Adipocyte (in vitro differentiated cells): ENCODE data around the gene RFC3.

Experiments
- DNase-seq: peaks from one replicate; pipeline ENCODE4 v3.0.0-alpha.2; 2015; ENCODE audit warnings: low read depth
- H3K27me3 ChIP-seq: replicated peaks from 2 replicates; pipeline ENCODE4 v1.7.0; 2013; ENCODE audit warnings: mild to moderate bottlenecking, low read length, moderate library complexity; ENCODE audit not compliant: control insufficient read depth, insufficient read depth
- H3K36me3 ChIP-seq: 2 replicates; pipeline ENCODE4 v1.7.0; 2013; ENCODE audit warnings: low read length, mild to moderate bottlenecking, moderate library complexity; ENCODE audit not compliant: control insufficient read depth, insufficient read depth, severe bottlenecking
- H3K4me1 ChIP-seq: 2 replicates; pipeline ENCODE4 v1.7.0; 2013; ENCODE audit warnings: mild to moderate bottlenecking, low read length, moderate library complexity; ENCODE audit not compliant: control insufficient read depth, insufficient read depth
- H3K4me3 ChIP-seq: 2 replicates; pipeline ENCODE4 v1.7.0; 2013; ENCODE audit warnings: mild to moderate bottlenecking, low read length, moderate library complexity
- H3K9ac ChIP-seq: 2 replicates; pipeline ENCODE4 v1.7.0; 2013; ENCODE audit warnings: mild to moderate bottlenecking, low read length, moderate library complexity
- H3K9me3 ChIP-seq: 2 replicates; pipeline ENCODE4 v1.7.0; 2013; ENCODE audit warnings: mild to moderate bottlenecking, low read length, moderate library complexity; ENCODE audit not compliant: control insufficient read depth

Gene RFC3

DNA sequence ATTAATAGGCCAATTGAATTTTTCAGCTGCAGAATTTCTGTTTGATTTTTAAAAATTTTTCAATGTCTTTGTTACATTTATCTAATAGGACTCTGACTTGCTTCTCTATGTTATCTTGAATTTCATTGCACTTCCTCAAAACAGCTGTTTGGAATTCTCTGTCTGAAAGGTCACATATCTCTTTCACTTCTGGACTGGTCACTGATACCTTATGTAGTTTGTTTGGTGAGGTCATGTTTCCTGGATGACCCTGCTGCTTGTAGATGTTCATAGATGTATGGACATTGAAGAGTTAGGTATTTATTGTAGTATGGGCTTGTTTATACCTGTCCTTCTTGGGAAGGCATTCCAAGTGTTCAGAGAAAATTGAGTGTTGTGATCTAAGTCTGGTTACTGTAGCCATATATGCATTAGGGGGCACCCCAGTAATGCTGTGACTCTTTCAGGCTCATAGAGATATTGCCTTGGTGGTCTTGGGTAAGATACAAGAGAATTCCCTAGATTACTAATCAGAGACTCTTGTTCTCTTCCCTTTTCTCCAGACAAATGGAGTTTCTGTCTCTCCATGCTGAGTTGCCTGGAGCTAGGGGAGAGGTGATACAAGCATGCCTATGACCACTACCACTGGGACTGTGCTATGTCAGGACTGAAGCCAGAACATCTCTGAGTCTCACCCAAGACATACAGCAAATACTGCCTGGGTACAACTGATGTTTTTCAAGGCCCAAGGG is 27.8 kb downstream of the RFC3 start:
- no peak overlapping the region for H3K9ac ChIP-seq
- DNase-seq: no peak
- no peaks in the 10 kb centered on the region for H3K9me3 ChIP-seq
- no peaks in the 10 kb centered on the region for H3K4me1 ChIP-seq
- no peak overlapping the region for H3K4me3 ChIP-seq
- H3K36me3 ChIP-seq: no peaks in the 10 kb centered on the region
- H3K27me3 ChIP-seq: no peaks in the 10 kb centered on the region

DNA sequence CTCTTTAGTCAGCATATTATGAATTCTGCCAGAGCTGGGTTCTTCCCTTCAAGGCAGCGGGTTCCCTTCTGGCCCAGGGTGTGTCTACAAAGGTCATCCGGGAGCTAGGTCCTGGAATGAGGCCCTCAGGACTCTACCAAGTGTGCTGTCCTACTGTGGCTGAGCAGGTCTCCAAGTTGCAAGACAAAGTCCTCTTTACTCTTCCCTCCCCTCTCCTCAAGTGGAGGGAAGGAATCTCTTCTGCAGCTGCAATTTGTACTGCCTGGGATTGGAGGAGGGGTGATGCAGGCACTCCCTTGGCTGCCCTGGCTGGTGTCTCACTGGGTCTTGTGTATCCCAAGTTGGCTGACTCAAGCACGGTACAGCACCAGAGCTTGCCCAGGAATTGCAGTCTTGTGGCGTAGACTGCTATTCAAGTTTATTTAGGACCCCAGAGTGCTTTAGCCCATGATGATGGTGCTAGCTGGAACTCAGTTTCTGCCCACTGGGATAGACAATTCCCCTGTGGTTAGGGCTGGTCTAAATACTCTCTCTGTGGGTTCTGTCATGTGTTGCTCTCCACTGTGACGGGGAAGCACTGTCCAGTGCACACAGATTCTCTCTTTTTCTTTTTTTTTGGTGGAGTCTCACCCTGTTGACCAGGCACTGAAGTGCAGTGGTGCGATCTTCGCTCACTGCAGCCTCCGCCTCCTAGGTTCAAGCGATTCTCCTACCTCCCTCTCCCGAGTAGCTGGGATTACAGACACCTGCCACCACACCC is 28.5 kb downstream of the RFC3 start:
- Histone ChIP-seq H3K9ac (no peak overlapping the region), H3K9me3 (no peaks in the 10 kb centered on the region), H3K4me3 (no peak overlapping the region), H3K27me3 (no peaks in the 10 kb centered on the region), H3K36me3 (no peaks in the 10 kb centered on the region), H3K4me1 (no peaks in the 10 kb centered on the region)
- DNase-seq: no peak

DNA sequence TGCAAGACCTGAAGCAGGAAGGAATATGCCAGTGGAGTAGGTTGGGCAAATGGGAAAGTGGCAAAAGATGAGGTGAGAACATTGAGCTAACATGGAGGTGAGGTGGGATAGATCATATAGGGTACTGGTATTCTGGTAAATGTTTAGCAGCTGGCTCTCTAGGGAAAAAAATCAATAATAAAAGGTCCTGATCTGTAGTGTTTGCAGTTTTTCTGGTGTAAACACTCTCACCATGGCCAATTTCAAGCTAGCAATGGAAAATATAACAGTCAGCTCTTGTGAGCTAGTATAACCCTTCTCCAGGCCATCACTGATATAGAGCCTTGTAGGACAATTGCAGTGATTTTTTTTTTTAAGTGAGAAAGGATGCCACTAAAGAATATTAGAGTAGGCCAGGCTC is 31.3 kb downstream of the RFC3 start:
- Histone ChIP-seq H3K4me1 (no peaks in the 10 kb centered on the region), H3K4me3 (no peak overlapping the region), H3K27me3 (no peaks in the 10 kb centered on the region), H3K9me3 (no peaks in the 10 kb centered on the region), H3K36me3 (no peaks in the 10 kb centered on the region), H3K9ac (no peak overlapping the region)
- no peak for DNase-seq

DNA sequence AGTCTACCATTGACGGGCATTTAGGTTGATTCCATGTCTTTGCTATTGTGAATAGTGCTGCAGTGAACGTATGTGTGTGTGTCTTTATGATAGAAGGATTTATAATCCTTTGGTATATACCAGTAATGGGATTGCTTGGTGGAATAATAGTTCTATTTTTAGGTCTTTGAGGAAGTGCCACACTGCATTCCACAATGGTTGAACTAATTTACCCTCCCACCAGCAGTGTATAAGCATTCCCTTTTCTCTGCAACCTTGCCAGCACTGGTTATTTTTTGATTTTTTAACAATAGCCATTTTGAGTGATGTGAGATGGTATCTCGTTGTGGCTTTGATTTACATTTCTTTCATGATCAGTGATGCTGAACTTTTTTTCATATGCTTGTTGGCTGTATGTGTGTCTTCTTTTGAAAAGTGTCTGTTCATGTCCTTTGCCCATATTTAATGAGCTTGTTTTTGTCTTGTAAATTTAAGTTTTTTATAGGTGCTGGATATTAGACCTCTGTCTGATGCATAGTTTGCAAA is 37.5 kb downstream of the RFC3 start:
- Histone ChIP-seq H3K4me1 (no peaks in the 10 kb centered on the region), H3K36me3 (no peaks in the 10 kb centered on the region), H3K4me3 (no peak overlapping the region), H3K9ac (no peak overlapping the region), H3K9me3 (no peaks in the 10 kb centered on the region), H3K27me3 (no peaks in the 10 kb centered on the region)
- DNase-seq: no peak

DNA sequence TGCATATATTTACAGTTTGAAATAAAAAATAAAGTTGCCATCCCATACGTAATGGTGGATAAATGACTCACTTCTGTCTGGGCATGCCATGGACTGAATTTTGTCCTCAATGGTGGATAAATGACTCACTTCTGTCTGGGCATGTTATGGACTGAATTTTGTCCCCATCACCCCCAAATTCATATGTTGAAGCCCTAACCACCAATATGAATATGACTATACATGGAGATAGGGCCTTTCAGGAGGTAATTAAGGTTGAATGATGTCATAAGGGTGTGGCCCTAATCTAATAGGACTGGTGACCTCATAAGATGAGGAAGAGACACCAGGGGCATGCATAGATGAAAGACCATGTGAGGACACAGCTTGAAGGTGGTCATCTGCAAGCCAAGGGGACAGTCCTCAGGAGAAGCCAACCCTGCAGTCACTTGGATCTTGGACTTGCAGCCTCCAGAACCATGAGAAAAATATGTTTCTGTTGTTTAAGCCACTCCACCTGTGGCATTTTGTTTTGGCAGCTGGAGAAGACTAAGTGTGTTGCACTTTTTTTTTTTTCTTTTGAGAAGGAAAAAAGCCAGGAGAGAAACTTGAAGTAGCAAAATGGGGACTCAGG is 41.8 kb downstream of the RFC3 start:
- Histone ChIP-seq H3K4me1 (no peaks in the 10 kb centered on the region), H3K4me3 (no peak overlapping the region), H3K9me3 (no peaks in the 10 kb centered on the region)

DNA sequence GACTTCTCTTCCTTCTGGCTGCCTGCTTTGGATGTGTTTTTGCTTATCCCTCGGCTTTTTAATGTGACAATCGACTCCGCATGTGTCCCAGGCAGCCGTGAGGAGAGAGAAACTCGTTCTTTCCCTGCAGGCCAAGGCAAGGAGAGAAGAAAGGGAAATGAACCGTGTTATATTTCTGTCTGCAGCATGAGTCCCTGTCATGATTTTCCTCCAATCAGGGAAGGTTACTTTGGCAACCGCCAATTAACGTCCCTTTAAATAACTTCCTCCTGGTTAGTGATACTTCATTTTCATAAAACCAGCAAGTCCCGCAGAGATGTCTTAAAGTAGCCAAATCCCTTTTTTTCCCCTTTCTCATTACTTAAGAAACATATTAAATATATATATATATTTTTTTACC is 42.6 kb downstream of the RFC3 start:
- no peaks in the 10 kb centered on the region for H3K36me3 ChIP-seq
- no peaks in the 10 kb centered on the region for H3K9me3 ChIP-seq
- DNase-seq: no peak
- no peak overlapping the region for H3K4me3 ChIP-seq
- H3K27me3 ChIP-seq: no peaks in the 10 kb centered on the region
- H3K4me1 ChIP-seq: no peaks in the 10 kb centered on the region
- H3K9ac ChIP-seq: no peak overlapping the region

More for the DNA sequence above, 41.8 kb downstream of the RFC3 start:
- Histone ChIP-seq H3K27me3 (no peaks in the 10 kb centered on the region), H3K36me3 (no peaks in the 10 kb centered on the region), H3K9ac (no peak overlapping the region)
- DNase-seq: no peak

DNA sequence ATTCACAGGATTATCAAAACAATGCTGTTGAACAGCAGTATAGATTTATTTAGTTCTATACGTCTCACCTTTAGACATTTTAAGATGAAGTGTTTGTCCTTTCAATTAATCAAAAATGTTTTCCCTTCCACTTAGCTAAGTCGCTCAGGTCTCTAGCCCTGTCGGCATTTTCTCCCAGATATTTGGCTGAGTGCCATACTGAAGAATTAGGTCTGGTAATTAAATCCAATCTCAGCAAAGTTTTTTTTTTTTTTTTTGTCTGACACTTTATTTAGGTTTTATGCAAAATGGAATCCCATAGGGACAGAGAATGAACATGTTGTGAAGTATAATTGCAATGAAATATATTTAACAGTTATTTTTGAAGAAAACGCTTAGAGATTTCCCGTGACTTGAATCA is 44.1 kb downstream of the RFC3 start:
- H3K4me3 ChIP-seq: no peak overlapping the region
- DNase-seq: no peak

DNA sequence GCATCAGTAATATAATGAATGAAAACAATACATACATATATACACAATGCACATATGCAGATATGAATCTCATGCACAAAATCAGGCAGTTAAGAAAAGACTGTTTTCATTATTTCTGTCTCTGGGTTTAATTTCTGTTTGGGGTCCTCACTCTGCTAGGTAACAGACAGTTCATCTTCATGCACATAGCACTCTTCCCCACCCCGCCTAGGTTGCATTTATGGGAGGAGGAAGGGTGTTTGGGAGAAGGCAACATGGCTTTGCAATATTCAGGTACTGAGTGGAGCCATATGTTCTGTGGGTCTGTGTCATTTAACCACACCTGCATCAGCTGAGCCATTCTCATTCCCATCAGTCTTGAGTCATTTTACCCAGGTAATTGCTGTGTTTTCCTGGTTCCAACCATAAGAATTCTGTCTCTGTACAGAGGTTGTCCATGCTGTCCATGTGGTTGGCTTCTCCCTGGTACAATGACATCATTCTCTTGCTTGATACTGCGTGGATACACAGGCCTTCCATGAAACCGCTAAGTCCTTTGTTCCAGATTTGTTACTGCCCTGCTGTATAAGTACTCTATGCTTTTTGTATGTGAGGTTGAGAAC is 45.3 kb downstream of the RFC3 start:
- no peaks in the 10 kb centered on the region for H3K9me3 ChIP-seq
- DNase-seq: no peak
- H3K4me1 ChIP-seq: no peaks in the 10 kb centered on the region
- no peaks in the 10 kb centered on the region for H3K36me3 ChIP-seq
- no peak overlapping the region for H3K9ac ChIP-seq
- H3K27me3 ChIP-seq: no peaks in the 10 kb centered on the region
- H3K4me3 ChIP-seq: no peak overlapping the region

More for the DNA sequence above, 44.1 kb downstream of the RFC3 start:
- Histone ChIP-seq H3K4me1 (no peaks in the 10 kb centered on the region), H3K27me3 (no peaks in the 10 kb centered on the region), H3K36me3 (no peaks in the 10 kb centered on the region), H3K9ac (no peak overlapping the region), H3K9me3 (no peaks in the 10 kb centered on the region)

DNA sequence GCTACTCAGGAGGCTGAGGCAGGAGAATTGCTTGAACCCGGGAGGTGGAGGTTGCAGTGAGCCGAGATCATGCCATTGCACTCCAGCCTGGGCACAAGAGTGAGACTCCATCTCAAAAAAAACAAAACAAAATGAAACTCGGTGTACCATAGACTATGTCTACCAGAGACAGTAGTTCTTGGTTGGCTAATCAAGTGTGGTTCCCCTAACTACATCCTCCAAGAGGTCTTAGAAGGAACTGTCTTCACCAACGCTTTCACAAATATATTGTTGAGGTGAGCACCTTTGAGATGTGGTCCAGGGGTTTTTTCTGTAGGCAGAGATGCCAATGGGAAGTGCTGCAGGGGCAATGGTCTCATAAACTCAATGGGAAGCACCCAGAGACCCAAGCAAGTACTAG is 48.0 kb downstream of the RFC3 start:
- no peaks in the 10 kb centered on the region for H3K36me3 ChIP-seq
- H3K9ac ChIP-seq: no peak overlapping the region
- no peaks in the 10 kb centered on the region for H3K9me3 ChIP-seq
- no peak for DNase-seq
- H3K4me3 ChIP-seq: no peak overlapping the region
- no peaks in the 10 kb centered on the region for H3K4me1 ChIP-seq
- H3K27me3 ChIP-seq: no peaks in the 10 kb centered on the region

DNA sequence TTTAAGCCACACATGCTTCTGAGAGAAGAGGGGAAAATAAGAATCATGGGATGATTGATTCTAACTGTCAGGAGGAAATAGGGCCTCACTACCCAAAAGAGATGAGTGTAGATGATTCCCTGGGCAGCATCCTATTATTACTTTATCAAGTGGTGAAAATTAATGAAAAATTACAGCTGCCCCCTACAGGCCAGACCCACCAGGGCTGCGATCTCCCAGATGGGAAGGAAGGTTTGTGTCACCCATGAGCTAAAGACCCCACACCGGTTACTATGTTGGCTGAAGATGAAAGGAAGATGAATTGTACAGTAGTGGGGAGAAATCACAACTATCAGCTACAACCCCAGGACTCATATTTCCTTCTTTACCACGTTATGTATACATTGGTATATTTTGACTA is 49.5 kb downstream of the RFC3 start:
- no peak overlapping the region for H3K9ac ChIP-seq
- no peaks in the 10 kb centered on the region for H3K36me3 ChIP-seq
- H3K9me3 ChIP-seq: no peaks in the 10 kb centered on the region
- no peak overlapping the region for H3K4me3 ChIP-seq
- H3K4me1 ChIP-seq: no peaks in the 10 kb centered on the region
- no peaks in the 10 kb centered on the region for H3K27me3 ChIP-seq
- no peak for DNase-seq

DNA sequence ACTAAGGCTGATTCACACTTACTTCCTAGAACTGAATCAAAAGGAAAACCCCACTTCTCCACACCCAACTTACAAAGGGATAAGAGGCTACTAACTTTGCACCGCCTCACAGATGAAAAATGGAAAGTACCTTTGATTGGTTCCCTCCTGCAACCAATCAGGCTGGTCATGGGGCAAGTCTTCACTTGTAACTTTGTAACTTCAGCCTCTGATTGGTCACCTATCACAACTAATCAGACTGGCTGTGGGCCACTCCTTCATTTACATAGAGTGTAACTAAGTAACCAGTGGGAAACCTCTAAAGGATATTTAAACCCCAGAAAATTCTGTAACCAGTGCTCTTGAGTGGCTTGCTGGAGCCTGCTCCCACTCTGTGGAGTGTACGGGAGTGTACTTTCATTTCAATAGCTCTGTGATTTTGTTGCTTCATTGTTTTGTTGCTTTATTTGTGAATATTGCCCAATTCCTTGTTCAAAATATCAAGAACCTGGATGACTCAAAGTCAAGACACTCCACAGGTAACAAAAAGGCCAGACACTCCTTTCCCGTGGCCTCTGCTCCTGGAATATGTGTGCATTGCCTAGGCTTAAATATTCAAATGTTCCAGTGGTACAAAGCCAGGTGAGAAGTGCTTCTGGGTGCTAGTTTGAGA is 50.5 kb downstream of the RFC3 start:
- H3K36me3 ChIP-seq: no peaks in the 10 kb centered on the region
- H3K4me1 ChIP-seq: no peaks in the 10 kb centered on the region
- no peak for DNase-seq
- H3K9me3 ChIP-seq: no peaks in the 10 kb centered on the region
- no peak overlapping the region for H3K4me3 ChIP-seq
- H3K27me3 ChIP-seq: no peaks in the 10 kb centered on the region
- no peak overlapping the region for H3K9ac ChIP-seq
